Breast epithelium (tissue), 3 donors: Measurements from ENCODE around the gene NSMCE1.

Experiments
- POLR2A ChIP-seq: fragments of 450-650 bp; IDR thresholded peaks from one replicate; pipeline ENCODE4 v1.6.1; 2016; ENCODE audit warnings: antibody characterized with exemption, mild to moderate bottlenecking, moderate library complexity
- TF ChIP-seq, protein P1 (sequence below), 3 donors: fragments of 450-650 bp; IDR thresholded peaks; one replicate each; pipeline ENCODE4 v1.5.1; 2016 to 2017; ENCODE audit warnings: antibody characterized with exemption in 3 of 3, mild to moderate bottlenecking in 3 of 3, moderate library complexity in 3 of 3

- TF ChIP-seq POLR2A = no peak
- TF ChIP-seq, protein P1, sequence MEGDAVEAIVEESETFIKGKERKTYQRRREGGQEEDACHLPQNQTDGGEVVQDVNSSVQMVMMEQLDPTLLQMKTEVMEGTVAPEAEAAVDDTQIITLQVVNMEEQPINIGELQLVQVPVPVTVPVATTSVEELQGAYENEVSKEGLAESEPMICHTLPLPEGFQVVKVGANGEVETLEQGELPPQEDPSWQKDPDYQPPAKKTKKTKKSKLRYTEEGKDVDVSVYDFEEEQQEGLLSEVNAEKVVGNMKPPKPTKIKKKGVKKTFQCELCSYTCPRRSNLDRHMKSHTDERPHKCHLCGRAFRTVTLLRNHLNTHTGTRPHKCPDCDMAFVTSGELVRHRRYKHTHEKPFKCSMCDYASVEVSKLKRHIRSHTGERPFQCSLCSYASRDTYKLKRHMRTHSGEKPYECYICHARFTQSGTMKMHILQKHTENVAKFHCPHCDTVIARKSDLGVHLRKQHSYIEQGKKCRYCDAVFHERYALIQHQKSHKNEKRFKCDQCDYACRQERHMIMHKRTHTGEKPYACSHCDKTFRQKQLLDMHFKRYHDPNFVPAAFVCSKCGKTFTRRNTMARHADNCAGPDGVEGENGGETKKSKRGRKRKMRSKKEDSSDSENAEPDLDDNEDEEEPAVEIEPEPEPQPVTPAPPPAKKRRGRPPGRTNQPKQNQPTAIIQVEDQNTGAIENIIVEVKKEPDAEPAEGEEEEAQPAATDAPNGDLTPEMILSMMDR (IDR thresholded peaks at IDR 0.05) = no peak
Observed at GRCh38 chr16:27222249-27223225, 46.0 kb downstream of the NSMCE1 start.
